ENCODE measurements around the gene DGKZ. TPM values are rescaled to one million over a fixed set of nuclear protein-coding genes. Genes with fewer than 3 reads are reported as not detected.

The DGKZ gene
- total RNA-seq, 1 experiment from 2014 or later: 57.9 TPM

DNA sequence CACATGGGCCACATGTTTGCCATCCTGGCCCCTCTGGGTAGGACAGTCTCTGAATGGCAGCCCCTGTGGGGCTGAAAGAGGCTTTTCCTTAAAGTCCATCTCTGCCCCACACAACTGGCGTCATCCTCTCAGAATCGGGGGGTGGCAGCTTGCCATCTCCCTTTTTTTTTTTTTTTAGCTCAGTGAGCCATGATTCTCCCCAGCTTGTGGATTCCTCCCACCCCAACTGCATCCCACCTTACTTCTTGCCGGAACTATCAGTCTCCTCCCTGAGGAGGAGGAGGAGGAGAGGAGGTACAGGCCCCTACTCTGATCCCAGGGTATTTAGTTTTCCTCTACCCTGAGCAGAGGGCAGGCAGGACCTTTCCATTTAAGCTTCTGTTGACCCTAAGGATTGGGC lies 3.4 kb downstream of the DGKZ start:
- no peaks in the 10 kb centered on the region for H3K9me3 Mint-ChIP-seq (ENCODE audit: unreplicated experiment)
- no peaks in the 10 kb centered on the region for H3K27me3 Mint-ChIP-seq (ENCODE audit: insufficient read depth, unreplicated experiment)
- peaks cover 6% of the 10 kb centered on the region for H3K36me3 Mint-ChIP-seq (ENCODE audit: insufficient read depth, unreplicated experiment)
- H3K4me1 Mint-ChIP-seq (ENCODE audit: insufficient read depth, unreplicated experiment): peaks cover 20% of the 10 kb centered on the region
- DNase-seq (ENCODE audit: unreplicated experiment): no peak
- H3K4me3 Mint-ChIP-seq (ENCODE audit: unreplicated experiment): no peak overlapping the region
- peak overlapping the region; percentile 16 for H3K27ac Mint-ChIP-seq (ENCODE audit: low read depth, unreplicated experiment)
- CTCF ChIA-PET: interaction anchor here (0.6 to 3.0 kb wide), 8 partner anchors 10 to 112 kb away, joined by 3 to 23 read pairs (median 4); no protein-coding TSS in a partner anchor
- intact Hi-C loops (cut with micrococcal nuclease): no loop called here
- TF ChIP-seq, protein P1, sequence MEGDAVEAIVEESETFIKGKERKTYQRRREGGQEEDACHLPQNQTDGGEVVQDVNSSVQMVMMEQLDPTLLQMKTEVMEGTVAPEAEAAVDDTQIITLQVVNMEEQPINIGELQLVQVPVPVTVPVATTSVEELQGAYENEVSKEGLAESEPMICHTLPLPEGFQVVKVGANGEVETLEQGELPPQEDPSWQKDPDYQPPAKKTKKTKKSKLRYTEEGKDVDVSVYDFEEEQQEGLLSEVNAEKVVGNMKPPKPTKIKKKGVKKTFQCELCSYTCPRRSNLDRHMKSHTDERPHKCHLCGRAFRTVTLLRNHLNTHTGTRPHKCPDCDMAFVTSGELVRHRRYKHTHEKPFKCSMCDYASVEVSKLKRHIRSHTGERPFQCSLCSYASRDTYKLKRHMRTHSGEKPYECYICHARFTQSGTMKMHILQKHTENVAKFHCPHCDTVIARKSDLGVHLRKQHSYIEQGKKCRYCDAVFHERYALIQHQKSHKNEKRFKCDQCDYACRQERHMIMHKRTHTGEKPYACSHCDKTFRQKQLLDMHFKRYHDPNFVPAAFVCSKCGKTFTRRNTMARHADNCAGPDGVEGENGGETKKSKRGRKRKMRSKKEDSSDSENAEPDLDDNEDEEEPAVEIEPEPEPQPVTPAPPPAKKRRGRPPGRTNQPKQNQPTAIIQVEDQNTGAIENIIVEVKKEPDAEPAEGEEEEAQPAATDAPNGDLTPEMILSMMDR (IDR thresholded peaks at IDR 0.05; ENCODE audit: unreplicated experiment): no peak
- POLR2A ChIA-PET: interaction anchor here (0.6 kb wide), 1 partner anchor 303 kb away, joined by 3 read pairs; no protein-coding TSS in a partner anchor
- no TSS peak for BruUV-seq (replicated peaks)

DNA sequence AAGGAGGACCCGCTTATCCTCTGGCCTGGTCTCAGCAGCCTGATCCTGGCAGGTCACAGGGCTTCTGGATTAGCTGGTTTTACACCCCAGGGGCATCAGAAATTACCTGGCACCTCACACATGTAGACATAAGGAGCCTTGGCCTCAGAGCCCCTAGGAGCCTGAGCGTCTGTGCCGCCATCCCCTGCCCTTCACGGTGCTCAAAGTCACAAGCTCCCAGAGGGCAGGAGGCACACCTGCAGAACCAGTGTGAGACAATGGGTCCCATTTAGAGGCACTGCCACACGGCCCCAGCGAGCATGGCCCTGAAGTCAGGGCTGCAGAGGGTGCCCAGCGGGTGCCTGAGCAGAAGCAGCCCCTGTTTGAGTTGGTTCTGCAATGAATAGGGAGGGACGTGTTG lies 3.9 kb downstream of the DGKZ start:
- H3K4me1 Mint-ChIP-seq (ENCODE audit: insufficient read depth, unreplicated experiment): peaks cover 19% of the 10 kb centered on the region

DNA sequence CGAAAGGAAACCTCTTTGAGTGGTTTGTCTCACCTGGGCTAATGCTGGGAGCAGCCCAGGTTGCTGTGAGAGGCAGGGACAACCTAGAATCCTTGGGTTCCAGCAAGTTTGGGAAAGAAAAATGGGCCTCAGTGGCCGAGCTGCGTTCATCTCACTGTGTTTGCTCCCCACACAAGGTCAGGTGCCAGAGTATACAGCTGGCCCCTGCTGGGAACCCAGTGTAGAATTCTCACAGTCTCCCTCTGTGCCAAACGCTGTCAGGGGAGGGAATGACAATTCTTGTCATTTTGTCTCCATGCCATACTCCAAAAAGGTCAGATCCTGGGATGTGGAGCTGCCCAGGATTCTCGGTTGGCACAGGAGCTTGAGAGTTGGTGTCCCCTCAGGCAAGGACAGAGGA lies 4.3 kb downstream of the DGKZ start:
- Mint-ChIP-seq H3K27ac (ENCODE audit: low read depth, unreplicated experiment) (peak overlapping the region; percentile 82), H3K9me3 (ENCODE audit: unreplicated experiment) (no peaks in the 10 kb centered on the region), H3K4me1 (ENCODE audit: insufficient read depth, unreplicated experiment) (peaks cover 19% of the 10 kb centered on the region), H3K4me3 (ENCODE audit: unreplicated experiment) (peak overlapping the region; percentile 62), H3K27me3 (ENCODE audit: insufficient read depth, unreplicated experiment) (no peaks in the 10 kb centered on the region), H3K36me3 (ENCODE audit: insufficient read depth, unreplicated experiment) (peaks cover 6% of the 10 kb centered on the region)
- ChIA-PET POLR2A (interaction anchor here (1.2 kb wide), 1 partner anchor 108 kb away, joined by 3 read pairs; no protein-coding TSS in a partner anchor), CTCF (interaction anchor here (0.6 to 3.0 kb wide), 11 partner anchors 10 to 204 kb away, joined by 3 to 23 read pairs (median 4); no protein-coding TSS in a partner anchor)
- DNase-seq (ENCODE audit: unreplicated experiment): no peak
- BruUV-seq (replicated peaks): no TSS peak
- TF ChIP-seq, protein P1 (IDR thresholded peaks at IDR 0.05; ENCODE audit: unreplicated experiment): no peak
- intact Hi-C loops (cut with micrococcal nuclease): no loop called here

More for the DNA sequence above, 3.9 kb downstream of the DGKZ start:
- peaks cover 6% of the 10 kb centered on the region for H3K36me3 Mint-ChIP-seq (ENCODE audit: insufficient read depth, unreplicated experiment)
- ChIA-PET POLR2A (no interaction called here), CTCF (interaction anchor here (0.7 to 3.0 kb wide), 10 partner anchors 10 to 113 kb away, joined by 3 to 23 read pairs (median 4); no protein-coding TSS in a partner anchor)
- intact Hi-C loops (cut with micrococcal nuclease): no loop called here
- no peak for DNase-seq (ENCODE audit: unreplicated experiment)
- BruUV-seq (replicated peaks): no TSS peak
- no peaks in the 10 kb centered on the region for H3K9me3 Mint-ChIP-seq (ENCODE audit: unreplicated experiment)
- no peak overlapping the region for H3K4me3 Mint-ChIP-seq (ENCODE audit: unreplicated experiment)
- H3K27me3 Mint-ChIP-seq (ENCODE audit: insufficient read depth, unreplicated experiment): no peaks in the 10 kb centered on the region
- peak overlapping the region; percentile 16 for H3K27ac Mint-ChIP-seq (ENCODE audit: low read depth, unreplicated experiment)
- TF ChIP-seq, protein P1 (IDR thresholded peaks at IDR 0.05; ENCODE audit: unreplicated experiment): no peak

DNA sequence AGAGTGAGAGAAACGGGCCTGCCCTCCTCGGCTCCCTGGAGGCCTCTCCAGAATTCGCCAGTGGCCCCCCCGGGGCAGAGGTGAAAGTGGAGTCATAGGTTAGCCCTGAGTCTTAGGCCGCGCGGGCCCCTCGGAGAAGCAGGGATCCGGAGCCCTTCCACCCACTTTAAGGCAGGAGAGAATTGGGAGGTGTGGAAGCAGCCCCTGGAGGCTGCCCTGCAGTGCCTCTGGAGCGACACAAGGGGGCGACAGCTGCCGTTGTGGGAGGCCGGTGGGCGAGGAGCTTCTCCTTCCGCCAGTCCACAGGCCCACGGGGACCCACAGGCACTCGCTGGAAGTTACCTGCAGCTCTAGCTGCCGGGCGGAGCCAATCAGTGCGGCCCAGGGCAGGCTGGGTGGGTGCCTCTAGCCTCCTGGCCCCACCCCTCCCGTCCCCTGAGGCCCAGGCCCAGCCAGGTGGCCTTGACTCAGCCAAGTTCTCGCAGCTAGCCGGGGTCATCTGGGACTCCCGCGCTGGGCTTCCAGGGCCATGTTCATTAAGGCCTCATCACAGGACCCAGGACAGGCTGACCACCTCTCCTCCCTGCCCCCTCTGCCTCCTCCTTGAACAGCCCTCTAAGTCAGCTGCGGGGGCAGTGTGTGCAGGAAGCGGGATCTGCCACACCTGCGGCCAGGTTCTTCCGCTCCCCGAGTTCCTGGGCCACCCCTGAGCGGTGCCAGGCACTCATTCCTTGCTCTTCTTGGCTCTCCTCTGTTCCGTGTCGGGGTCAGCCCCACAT lies 5.0 kb downstream of the DGKZ start:
- BruUV-seq (replicated peaks): no TSS peak
- TF ChIP-seq, protein P1 (IDR thresholded peaks at IDR 0.05; ENCODE audit: unreplicated experiment): peak; percentile 87
- peaks cover 6% of the 10 kb centered on the region for H3K36me3 Mint-ChIP-seq (ENCODE audit: insufficient read depth, unreplicated experiment)
- ChIA-PET POLR2A (interaction anchor here (0.6 to 1.2 kb wide), 2 partner anchors 109 to 205 kb away, joined by 3 read pairs; no protein-coding TSS in a partner anchor), CTCF (interaction anchor here (0.6 to 3.0 kb wide), 13 partner anchors 9 to 278 kb away, joined by 3 to 23 read pairs (median 4); no protein-coding TSS in a partner anchor)
- peak overlapping the region; percentile 62 for H3K4me3 Mint-ChIP-seq (ENCODE audit: unreplicated experiment)
- H3K4me1 Mint-ChIP-seq (ENCODE audit: insufficient read depth, unreplicated experiment): peaks cover 20% of the 10 kb centered on the region
- H3K27me3 Mint-ChIP-seq (ENCODE audit: insufficient read depth, unreplicated experiment): no peaks in the 10 kb centered on the region
- DNase-seq (ENCODE audit: unreplicated experiment): peak; percentile 65
- peak overlapping the region; percentile 82 for H3K27ac Mint-ChIP-seq (ENCODE audit: low read depth, unreplicated experiment)
- intact Hi-C loops (cut with micrococcal nuclease): no loop called here
- no peaks in the 10 kb centered on the region for H3K9me3 Mint-ChIP-seq (ENCODE audit: unreplicated experiment)

Data from MCF 10A (cell line).